IMR-90 (cell line): ENCODE data around the gene CRYGC. TPM values are rescaled to one million over a fixed set of nuclear protein-coding genes. Genes with fewer than 3 reads are reported as not detected.

Experiments used
- ATAC-seq: fragments of 200-7000 bp; cut with Tn5 transposase; 2 replicates; pipeline ENCODE4 v1.9.1; 2020; ENCODE audit warnings: low read depth, mild to moderate bottlenecking, moderate library complexity
- BruUV-seq: library from RNA; stranded (reverse); fragments of 400-500 nt; replicated peaks from 2 replicates; lab custom pipeline; 2021; lab: Mats Ljungman, UMichigan
- CTCF ChIA-PET: fragments of 300-600 bp; formaldehyde crosslinking; extraction: SDS; loops from one replicate; lab custom pipeline; 2021; ENCODE audit warnings: antibody characterized with exemption; lab: Yijun Ruan, JAX
- POLR2A ChIA-PET: fragments of 300-600 bp; sonication (Branson Sonifier 250); formaldehyde crosslinking; loops from one replicate; lab custom pipeline; 2022; ENCODE audit warnings: antibody characterized with exemption; ENCODE audit not compliant: unreplicated experiment; lab: Charles Lee
- DNase-seq: peaks from one replicate; pipeline ENCODE4 v3.0.0; 2013
- H2AFZ ChIP-seq: replicated peaks from 2 replicates; pipeline ENCODE3; 2013; ENCODE audit warnings: low read length, mild to moderate bottlenecking; ENCODE audit not compliant: poor library complexity
- H2AK5ac ChIP-seq: 2 replicates; pipeline ENCODE4 v1.6.1; 2013; ENCODE audit warnings: low read depth, low read length, inconsistent platforms
- H2AK9ac ChIP-seq: replicated peaks from 2 replicates; pipeline ENCODE3; 2013; ENCODE audit warnings: mild to moderate bottlenecking, low read depth, low read length, moderate library complexity; ENCODE audit not compliant: poor library complexity
- H2BK120ac ChIP-seq: 2 replicates; pipeline ENCODE4 v1.6.1; 2013; ENCODE audit warnings: low read depth, low read length, inconsistent platforms
- H2BK15ac ChIP-seq: 3 replicates; pipeline ENCODE4 v1.6.1; 2013; ENCODE audit warnings: low read depth, low read length, inconsistent platforms
- H2BK20ac ChIP-seq: 2 replicates; pipeline ENCODE4 v1.6.1; 2013; ENCODE audit warnings: low read depth, mild to moderate bottlenecking, inconsistent platforms, low read length, moderate library complexity
- H2BK5ac ChIP-seq: 2 replicates; pipeline ENCODE4 v1.6.1; 2013; ENCODE audit warnings: mild to moderate bottlenecking, low read depth, low read length, inconsistent platforms; ENCODE audit not compliant: poor library complexity, severe bottlenecking
- H3K14ac ChIP-seq: replicated peaks from 2 replicates; pipeline ENCODE4 v1.6.1; 2013; ENCODE audit warnings: low read depth, low read length, inconsistent platforms
- H3K18ac ChIP-seq: 2 replicates; pipeline ENCODE4 v1.6.1; 2013; ENCODE audit warnings: low read depth, low read length, control low read depth
- H3K23ac ChIP-seq: 2 replicates; pipeline ENCODE4 v1.6.1; 2013; ENCODE audit warnings: low read depth, low read length, inconsistent platforms
- H3K27ac ChIP-seq: 2 replicates; pipeline ENCODE4 v1.5.1; 2013; ENCODE audit warnings: mild to moderate bottlenecking, control low read depth, low read length; ENCODE audit not compliant: insufficient read depth
- H3K27me3 ChIP-seq: 2 replicates; pipeline ENCODE4 v1.6.1; 2013; ENCODE audit warnings: low read length; ENCODE audit not compliant: control insufficient read depth, insufficient read depth
- H3K36me3 ChIP-seq: 2 replicates; pipeline ENCODE4 v1.6.1; 2013; ENCODE audit warnings: low read length, mixed read lengths; ENCODE audit not compliant: control insufficient read depth, insufficient read depth
- H3K4ac ChIP-seq: 2 replicates; pipeline ENCODE4 v1.6.1; 2013; ENCODE audit warnings: low read depth, low read length, inconsistent platforms
- H3K4me1 ChIP-seq: 2 replicates; pipeline ENCODE4 v1.6.1; 2013; ENCODE audit warnings: low read length, mixed read lengths; ENCODE audit not compliant: control insufficient read depth, insufficient read depth
- H3K4me2 ChIP-seq: 2 replicates; pipeline ENCODE4 v1.6.1; 2013; ENCODE audit warnings: low read depth, mild to moderate bottlenecking, control low read depth, low read length, moderate library complexity
- H3K4me3 ChIP-seq: 2 replicates; pipeline ENCODE4 v1.5.1; 2013; ENCODE audit warnings: low read depth, mild to moderate bottlenecking, control low read depth, low read length, moderate library complexity; ENCODE audit not compliant: insufficient read depth
- H3K56ac ChIP-seq: 2 replicates; pipeline ENCODE4 v1.6.1; 2013; ENCODE audit warnings: low read length, inconsistent platforms; ENCODE audit not compliant: insufficient read depth; ENCODE audit errors: extremely low read depth
- H3K79me1 ChIP-seq, 2 experiments: 2 replicates each; pipeline ENCODE4 v1.6.1; 2013; ENCODE audit warnings: low read length in 2 of 2, inconsistent platforms in 1 of 2, low read depth in 1 of 2
- H3K9ac ChIP-seq: 2 replicates; pipeline ENCODE4 v1.6.1; 2013; ENCODE audit warnings: low read depth, low read length, control low read depth
- H3K9me1 ChIP-seq: 2 replicates; pipeline ENCODE4 v1.6.1; 2013; ENCODE audit warnings: low read length, inconsistent platforms; ENCODE audit not compliant: insufficient read depth
- H3K9me3 ChIP-seq: 2 replicates; pipeline ENCODE4 v1.6.1; 2013; ENCODE audit warnings: low read length; ENCODE audit not compliant: control insufficient read depth, insufficient read depth
- H4K20me1 ChIP-seq: 2 replicates; pipeline ENCODE4 v1.6.1; 2013; ENCODE audit warnings: low read length, inconsistent platforms; ENCODE audit not compliant: insufficient read depth
- H4K5ac ChIP-seq: 2 replicates; pipeline ENCODE4 v1.6.1; 2013; ENCODE audit warnings: mild to moderate bottlenecking, low read depth, low read length, control low read depth
- H4K8ac ChIP-seq, 2 experiments: 2 replicates each; pipeline ENCODE4 v1.6.1; 2013; ENCODE audit warnings: low read depth in 2 of 2, low read length in 2 of 2, control low read depth in 1 of 2, inconsistent platforms in 1 of 2
- H4K91ac ChIP-seq: 2 replicates; pipeline ENCODE4 v1.6.1; 2013; ENCODE audit warnings: low read depth, low read length, inconsistent platforms; ENCODE audit not compliant: insufficient read depth
- MAFK ChIP-seq: IDR thresholded peaks from 2 replicates; pipeline ENCODE4 v1.6.1; 2012; ENCODE audit warnings: low read depth, low read length, improper control_type of control experiment
- MAZ ChIP-seq: IDR thresholded peaks from 2 replicates; pipeline ENCODE4 v1.6.1; 2012; ENCODE audit warnings: low read depth, mild to moderate bottlenecking, low read length, improper control_type of control experiment, moderate library complexity, borderline replicate concordance
- MXI1 ChIP-seq: IDR thresholded peaks from 2 replicates; pipeline ENCODE4 v1.6.1; 2012; ENCODE audit warnings: low read depth, mild to moderate bottlenecking, low read length, moderate library complexity, borderline replicate concordance
- NFE2L2 ChIP-seq: fragments of 150-350 bp; IDR thresholded peaks from 2 replicates; pipeline ENCODE4 v1.6.1; 2016; ENCODE audit warnings: low read depth, mild to moderate bottlenecking, low read length
- WGBS, 2 experiments: methylation state at CpG; one replicate each; pipeline versions ENCODE4 v1.1.5 to v1.1.7; 2013; ENCODE audit warnings: missing lambda C conversion rate in 2 of 2; ENCODE audit not compliant: insufficient read length in 1 of 2; ENCODE audit errors: extremely low coverage in 2 of 2; 5-methylcytosine and 5-hydroxymethylcytosine counted together
- dilution Hi-C: fragments of 300-500 bp; cut with HindIII; formaldehyde crosslinking; loops from one replicate; pipeline ENCODE4 v1.14.3; 2018; ENCODE audit warnings: low sequenced_read_pairs; ENCODE audit not compliant: unreplicated experiment
- in situ Hi-C: fragments of 300-500 bp; cut with MboI; formaldehyde crosslinking; loops from 3 replicates; pipeline ENCODE4 v1.14.3; 2019; ENCODE audit warnings: low sequenced_read_pairs, inconsistent platforms, mixed read lengths
- intact Hi-C: fragments of 100-400 bp; cut with micrococcal nuclease; formaldehyde crosslinking; loops from 2 replicates; pipeline ENCODE4 v1.10.0; 2022
- polyA plus RNA-seq, 3 experiments: library from polyadenylated mRNA; depleted of rRNA; stranded (reverse); fragments of >200 nt; gene quantifications; 2 replicates each; pipeline ENCODE4 v1.2.3, GENCODE V29; 2012; ENCODE audit warnings: low replicate concordance in 1 of 3
- total RNA-seq: library from RNA; depleted of rRNA; stranded (reverse); fragments of >200 nt; gene quantifications from 2 replicates; pipeline ENCODE4 v1.2.3, GENCODE V29; 2012
- TF ChIP-seq, protein P1 (sequence below): fragments of 150-350 bp; IDR thresholded peaks from 2 replicates; pipeline ENCODE4 v1.6.1; 2016; ENCODE audit warnings: low read depth, mild to moderate bottlenecking, low read length, moderate library complexity, borderline replicate concordance
- TF ChIP-seq, protein P2 (sequence below): fragments of 150-350 bp; IDR thresholded peaks from 2 replicates; pipeline ENCODE4 v1.6.1; 2017; ENCODE audit warnings: mild to moderate bottlenecking, antibody characterized with exemption, low read length, low read depth

CRYGC gene
- total and polyA plus RNA-seq, 2 of the 4 experiments (the other 2 are of a cell fraction): not detected

DNA sequence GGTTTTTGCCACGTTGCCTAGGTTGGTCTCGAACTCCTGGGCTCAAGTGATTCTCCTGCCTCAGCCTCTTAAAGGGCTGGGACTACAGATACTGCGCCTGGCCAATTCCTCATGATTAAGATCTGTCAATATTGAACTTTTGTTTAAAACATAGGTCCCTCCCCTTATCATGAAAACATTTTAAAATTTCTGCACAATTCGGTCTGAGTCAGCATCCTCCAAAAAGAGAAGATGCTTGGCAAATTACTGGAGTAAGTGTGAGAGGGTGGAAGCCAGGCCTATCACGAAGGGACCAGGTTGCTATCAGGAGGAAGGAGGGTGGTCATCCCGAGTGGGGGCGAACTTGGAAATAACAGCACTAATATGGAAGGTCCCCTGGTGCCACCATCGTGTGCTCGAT lies 44.5 kb upstream of the CRYGC start:
- no peak overlapping the region for H2BK20ac ChIP-seq
- H3K18ac ChIP-seq: no peak overlapping the region
- CTCF ChIA-PET: interaction anchor here (1.0 kb wide), 1 partner anchor 25 kb away, joined by 5 read pairs; no protein-coding TSS in a partner anchor
- H3K79me1 ChIP-seq: no peaks in the 10 kb centered on the region
- H3K56ac ChIP-seq: no peak overlapping the region
- H3K9me1 ChIP-seq: no peaks in the 10 kb centered on the region
- H2AK9ac ChIP-seq: no peak overlapping the region
- no peak overlapping the region for H2AK5ac ChIP-seq
- TF ChIP-seq NFE2L2: no peak
- TF ChIP-seq, protein P1, sequence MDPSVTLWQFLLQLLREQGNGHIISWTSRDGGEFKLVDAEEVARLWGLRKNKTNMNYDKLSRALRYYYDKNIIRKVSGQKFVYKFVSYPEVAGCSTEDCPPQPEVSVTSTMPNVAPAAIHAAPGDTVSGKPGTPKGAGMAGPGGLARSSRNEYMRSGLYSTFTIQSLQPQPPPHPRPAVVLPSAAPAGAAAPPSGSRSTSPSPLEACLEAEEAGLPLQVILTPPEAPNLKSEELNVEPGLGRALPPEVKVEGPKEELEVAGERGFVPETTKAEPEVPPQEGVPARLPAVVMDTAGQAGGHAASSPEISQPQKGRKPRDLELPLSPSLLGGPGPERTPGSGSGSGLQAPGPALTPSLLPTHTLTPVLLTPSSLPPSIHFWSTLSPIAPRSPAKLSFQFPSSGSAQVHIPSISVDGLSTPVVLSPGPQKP: no peak
- TF ChIP-seq MXI1: no peak
- TF ChIP-seq, protein P2, sequence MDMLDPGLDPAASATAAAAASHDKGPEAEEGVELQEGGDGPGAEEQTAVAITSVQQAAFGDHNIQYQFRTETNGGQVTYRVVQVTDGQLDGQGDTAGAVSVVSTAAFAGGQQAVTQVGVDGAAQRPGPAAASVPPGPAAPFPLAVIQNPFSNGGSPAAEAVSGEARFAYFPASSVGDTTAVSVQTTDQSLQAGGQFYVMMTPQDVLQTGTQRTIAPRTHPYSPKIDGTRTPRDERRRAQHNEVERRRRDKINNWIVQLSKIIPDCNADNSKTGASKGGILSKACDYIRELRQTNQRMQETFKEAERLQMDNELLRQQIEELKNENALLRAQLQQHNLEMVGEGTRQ: no peak
- no peak for TF ChIP-seq MAFK
- TF ChIP-seq MAZ: no peak
- no peaks in the 10 kb centered on the region for H4K20me1 ChIP-seq
- no peak overlapping the region for H3K23ac ChIP-seq
- H3K27me3 ChIP-seq: no peaks in the 10 kb centered on the region; the same call in 1 of the 2 replicates
- no peaks in the 10 kb centered on the region for H3K36me3 ChIP-seq
- no peak overlapping the region for H2BK120ac ChIP-seq
- no peaks in the 10 kb centered on the region for H3K4me1 ChIP-seq
- H3K4me2 ChIP-seq: no peak overlapping the region
- no peak overlapping the region for H3K4me3 ChIP-seq
- POLR2A ChIA-PET: no interaction called here
- H2AFZ ChIP-seq: no peak overlapping the region
- H4K5ac ChIP-seq: no peak overlapping the region
- in situ Hi-C loops (no loop called here), dilution Hi-C loops (no loop called here), intact Hi-C loops (loop anchor here (10.0 kb wide), 1 partner anchor 181 kb away; no protein-coding TSS in a partner anchor)
- no peak overlapping the region for H4K8ac ChIP-seq
- 100% methylated on average over 2 of the region's 9 CpGs; no CpG with 5 or more reads in 1 of the 2 experiments for whole genome bisulfite sequencing, 2 experiments
- H2BK5ac ChIP-seq: no peak overlapping the region
- H4K91ac ChIP-seq: no peak overlapping the region
- H3K9ac ChIP-seq: no peak overlapping the region
- no peak overlapping the region for H3K27ac ChIP-seq
- no peaks in the 10 kb centered on the region for H3K9me3 ChIP-seq
- no peak for ATAC-seq
- no peak overlapping the region for H3K14ac ChIP-seq
- no peak overlapping the region for H3K4ac ChIP-seq
- BruUV-seq: no TSS peak
- DNase-seq: no peak
- H2BK15ac ChIP-seq: no peak overlapping the region
